OCI-LY7 (cell line): Measurements from ENCODE around the gene SOX4. TPM values are rescaled to one million over a fixed set of nuclear protein-coding genes. Genes with fewer than 3 reads are reported as not detected.

ENCODE experiments used
- BruUV-seq: library from RNA; stranded (reverse); fragments of 400-500 nt; replicated peaks from 2 replicates; lab custom pipeline; 2021; lab: Mats Ljungman, UMichigan
- CTCF ChIA-PET: fragments of 300-600 bp; sonication (Branson Sonifier 250); formaldehyde crosslinking; loops from one replicate; lab custom pipeline; 2022; ENCODE audit warnings: antibody characterized with exemption; ENCODE audit not compliant: unreplicated experiment; lab: Charles Lee
- POLR2A ChIA-PET: fragments of 300-600 bp; sonication (Branson Sonifier 250); formaldehyde crosslinking; loops from one replicate; lab custom pipeline; 2022; ENCODE audit warnings: antibody characterized with exemption; lab: Charles Lee
- DNase-seq: peaks from one replicate; pipeline ENCODE4 v3.0.0-alpha.2; 2015; ENCODE audit warnings: low spot score
- H2AFZ ChIP-seq: fragments of 200-600 bp; sonication (generic), shearing (Covaris generic); 2 replicates; pipeline ENCODE4 v1.6.1; 2014; ENCODE audit warnings: mild to moderate bottlenecking, antibody characterized with exemption, low read length, moderate library complexity
- H3K27ac ChIP-seq: fragments of 200-600 bp; sonication (generic); 2 replicates; pipeline ENCODE4 v1.5.1; 2014; ENCODE audit warnings: mixed run types, low read depth, mild to moderate bottlenecking, moderate library complexity, low read length, inconsistent platforms; ENCODE audit not compliant: poor library complexity, severe bottlenecking
- H3K36me3 ChIP-seq: fragments of 200-600 bp; sonication (generic); 2 replicates; pipeline ENCODE4 v1.6.1; 2014; ENCODE audit warnings: mild to moderate bottlenecking, antibody characterized with exemption, low read length, moderate library complexity, mixed read lengths; ENCODE audit not compliant: insufficient read depth
- H3K4me1 ChIP-seq: fragments of 200-600 bp; sonication (generic); 2 replicates; pipeline ENCODE4 v1.5.1; 2014; ENCODE audit warnings: mild to moderate bottlenecking, low read length; ENCODE audit not compliant: insufficient read depth, poor library complexity, severe bottlenecking
- H3K4me2 ChIP-seq: fragments of 200-600 bp; sonication (generic); 2 replicates; pipeline ENCODE4 v1.6.1; 2014; ENCODE audit warnings: mild to moderate bottlenecking, low read length
- H3K4me3 ChIP-seq: fragments of 200-600 bp; sonication (generic); 2 replicates; pipeline ENCODE4 v1.5.1; 2014; ENCODE audit warnings: mild to moderate bottlenecking, low read depth, low read length; ENCODE audit not compliant: poor library complexity, severe bottlenecking
- H3K79me2 ChIP-seq: fragments of 200-600 bp; sonication (generic); 2 replicates; pipeline ENCODE4 v1.6.1; 2016; ENCODE audit warnings: low read depth, mild to moderate bottlenecking, low read length, moderate library complexity, mixed read lengths; ENCODE audit not compliant: insufficient read depth
- H3K9me2 ChIP-seq: fragments of 200-600 bp; sonication (generic); 2 replicates; pipeline ENCODE4 v1.6.1; 2016; ENCODE audit warnings: mild to moderate bottlenecking, low read length, mixed read lengths; ENCODE audit not compliant: insufficient read depth
- H3K9me3 ChIP-seq: fragments of 200-600 bp; sonication (generic); 2 replicates; pipeline ENCODE4 v1.6.1; 2014; ENCODE audit warnings: mild to moderate bottlenecking, mixed run types, low read length, mixed read lengths
- H4K20me1 ChIP-seq: fragments of 200-600 bp; sonication (generic); 2 replicates; pipeline ENCODE4 v1.6.1; 2014; ENCODE audit warnings: mild to moderate bottlenecking, antibody characterized with exemption, low read length, moderate library complexity, mixed read lengths; ENCODE audit not compliant: insufficient read depth
- EZH2phosphoT487 ChIP-seq: fragments of 200-600 bp; sonication (generic); IDR thresholded peaks from 2 replicates; pipeline ENCODE4 v1.6.1; 2018; ENCODE audit warnings: low read depth, borderline replicate concordance, mild to moderate bottlenecking, mixed run types, antibody characterized with exemption, low read length, moderate library complexity, mixed read lengths
- intact Hi-C: fragments of 100-400 bp; cut with micrococcal nuclease; formaldehyde crosslinking; loops from one replicate; pipeline ENCODE4 v1.10.0; 2022; ENCODE audit not compliant: unreplicated experiment
- total RNA-seq, 2 experiments: library from RNA; depleted of rRNA in 1 of 2; stranded (reverse); fragments of >200 nt in 1 of 2; shearing (Covaris generic) in 1 of 2; gene quantifications; 2 replicates each; pipeline ENCODE4 v1.2.3, GENCODE V29; 2014 to 2022
- TF ChIP-seq, protein P1 (sequence below): fragments of 200-600 bp; sonication (generic); conservative IDR thresholded peaks from 2 replicates; pipeline ENCODE4 v1.5.1; 2014; ENCODE audit warnings: mild to moderate bottlenecking, antibody characterized with exemption, low read length, moderate library complexity, mixed read lengths

Gene SOX4
- total RNA-seq, 2 experiments from 2014 or later, result 55.2 to 58.1 TPM

DNA sequence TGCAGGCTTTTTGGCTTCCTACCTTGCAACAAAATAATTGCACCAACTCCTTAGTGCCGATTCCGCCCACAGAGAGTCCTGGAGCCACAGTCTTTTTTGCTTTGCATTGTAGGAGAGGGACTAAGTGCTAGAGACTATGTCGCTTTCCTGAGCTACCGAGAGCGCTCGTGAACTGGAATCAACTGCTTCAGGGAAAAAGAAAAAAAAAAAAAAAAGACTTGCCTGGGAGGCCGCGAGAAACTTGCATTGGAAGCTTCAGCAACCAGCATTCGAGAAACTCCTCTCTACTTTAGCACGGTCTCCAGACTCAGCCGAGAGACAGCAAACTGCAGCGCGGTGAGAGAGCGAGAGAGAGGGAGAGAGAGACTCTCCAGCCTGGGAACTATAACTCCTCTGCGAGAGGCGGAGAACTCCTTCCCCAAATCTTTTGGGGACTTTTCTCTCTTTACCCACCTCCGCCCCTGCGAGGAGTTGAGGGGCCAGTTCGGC is 420 bp downstream of the SOX4 start:
- Histone ChIP-seq H4K20me1 (peaks cover 14% of the 10 kb centered on the region; the same call in 1 of the 2 replicates), H3K4me2 (peak overlapping the region; percentile 71), H3K27ac (peak overlapping the region; percentile 67), H3K4me1 (peaks cover 34% of the 10 kb centered on the region), H3K9me3 (no peaks in the 10 kb centered on the region), H3K79me2 (peaks cover 52% of the 10 kb centered on the region), H3K4me3 (peak overlapping the region; percentile 94), H3K9me2 (no peaks in the 10 kb centered on the region), H3K36me3 (peaks cover 38% of the 10 kb centered on the region), H2AFZ (peak overlapping the region; percentile 20; the same call in 1 of the 2 replicates)
- intact Hi-C loops, result loop anchor here (1.0 to 5.0 kb wide), 2 partner anchors 10 to 1192 kb away; partner anchors contain the start of gene E2F3
- POLR2A ChIA-PET, result interaction anchor here (0.6 to 3.3 kb wide), 27 partner anchors 8 to 1995 kb away, joined by 3 to 41 read pairs (median 3); partner anchors contain the start of gene CDKAL1
- DNase-seq, result peak; percentile 55
- TF ChIP-seq EZH2phosphoT487, result no peak
- TF ChIP-seq, protein P1, sequence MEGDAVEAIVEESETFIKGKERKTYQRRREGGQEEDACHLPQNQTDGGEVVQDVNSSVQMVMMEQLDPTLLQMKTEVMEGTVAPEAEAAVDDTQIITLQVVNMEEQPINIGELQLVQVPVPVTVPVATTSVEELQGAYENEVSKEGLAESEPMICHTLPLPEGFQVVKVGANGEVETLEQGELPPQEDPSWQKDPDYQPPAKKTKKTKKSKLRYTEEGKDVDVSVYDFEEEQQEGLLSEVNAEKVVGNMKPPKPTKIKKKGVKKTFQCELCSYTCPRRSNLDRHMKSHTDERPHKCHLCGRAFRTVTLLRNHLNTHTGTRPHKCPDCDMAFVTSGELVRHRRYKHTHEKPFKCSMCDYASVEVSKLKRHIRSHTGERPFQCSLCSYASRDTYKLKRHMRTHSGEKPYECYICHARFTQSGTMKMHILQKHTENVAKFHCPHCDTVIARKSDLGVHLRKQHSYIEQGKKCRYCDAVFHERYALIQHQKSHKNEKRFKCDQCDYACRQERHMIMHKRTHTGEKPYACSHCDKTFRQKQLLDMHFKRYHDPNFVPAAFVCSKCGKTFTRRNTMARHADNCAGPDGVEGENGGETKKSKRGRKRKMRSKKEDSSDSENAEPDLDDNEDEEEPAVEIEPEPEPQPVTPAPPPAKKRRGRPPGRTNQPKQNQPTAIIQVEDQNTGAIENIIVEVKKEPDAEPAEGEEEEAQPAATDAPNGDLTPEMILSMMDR, result no peak
- TSS peak; percentile 85 for BruUV-seq
- CTCF ChIA-PET, result interaction anchor here (0.6 to 1.3 kb wide), 3 partner anchors 20 to 1191 kb away, joined by 3 read pairs; no protein-coding TSS in a partner anchor

DNA sequence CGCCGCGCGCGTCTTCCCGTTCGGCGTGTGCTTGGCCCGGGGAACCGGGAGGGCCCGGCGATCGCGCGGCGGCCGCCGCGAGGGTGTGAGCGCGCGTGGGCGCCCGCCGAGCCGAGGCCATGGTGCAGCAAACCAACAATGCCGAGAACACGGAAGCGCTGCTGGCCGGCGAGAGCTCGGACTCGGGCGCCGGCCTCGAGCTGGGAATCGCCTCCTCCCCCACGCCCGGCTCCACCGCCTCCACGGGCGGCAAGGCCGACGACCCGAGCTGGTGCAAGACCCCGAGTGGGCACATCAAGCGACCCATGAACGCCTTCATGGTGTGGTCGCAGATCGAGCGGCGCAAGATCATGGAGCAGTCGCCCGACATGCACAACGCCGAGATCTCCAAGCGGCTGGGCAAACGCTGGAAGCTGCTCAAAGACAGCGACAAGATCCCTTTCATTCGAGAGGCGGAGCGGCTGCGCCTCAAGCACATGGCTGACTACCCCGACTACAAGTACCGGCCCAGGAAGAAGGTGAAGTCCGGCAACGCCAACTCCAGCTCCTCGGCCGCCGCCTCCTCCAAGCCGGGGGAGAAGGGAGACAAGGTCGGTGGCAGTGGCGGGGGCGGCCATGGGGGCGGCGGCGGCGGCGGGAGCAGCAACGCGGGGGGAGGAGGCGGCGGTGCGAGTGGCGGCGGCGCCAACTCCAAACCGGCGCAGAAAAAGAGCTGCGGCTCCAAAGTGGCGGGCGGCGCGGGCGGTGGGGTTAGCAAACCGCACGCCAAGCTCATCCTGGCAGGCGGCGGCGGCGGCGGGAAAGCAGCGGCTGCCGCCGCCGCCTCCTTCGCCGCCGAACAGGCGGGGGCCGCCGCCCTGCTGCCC is 1.1 kb downstream of the SOX4 start:
- H3K4me2 ChIP-seq, result peak overlapping the region; percentile 71
- H2AFZ ChIP-seq, result peak overlapping the region; percentile 20; the same call in 1 of the 2 replicates
- H3K9me3 ChIP-seq, result no peaks in the 10 kb centered on the region
- H3K36me3 ChIP-seq, result peaks cover 45% of the 10 kb centered on the region
- intact Hi-C loops, result loop anchor here (1.0 to 5.0 kb wide), 2 partner anchors 10 to 1192 kb away; partner anchors contain the start of gene E2F3
- H4K20me1 ChIP-seq, result peaks cover 16% of the 10 kb centered on the region; the same call in 1 of the 2 replicates
- peaks cover 59% of the 10 kb centered on the region for H3K79me2 ChIP-seq
- no TSS peak for BruUV-seq
- H3K4me1 ChIP-seq, result peaks cover 37% of the 10 kb centered on the region
- DNase-seq, result peak; percentile 64
- H3K4me3 ChIP-seq, result peak overlapping the region; percentile 94
- ChIA-PET POLR2A (interaction anchor here (0.6 to 3.3 kb wide), 14 partner anchors 10 to 1996 kb away, joined by 3 to 41 read pairs (median 4); partner anchors contain the start of gene CDKAL1), CTCF (interaction anchor here (0.6 kb wide), 1 partner anchor 380 kb away, joined by 3 read pairs; no protein-coding TSS in a partner anchor)
- TF ChIP-seq, protein P1, result no peak
- TF ChIP-seq EZH2phosphoT487, result no peak
- H3K27ac ChIP-seq, result peak overlapping the region; percentile 67
- no peaks in the 10 kb centered on the region for H3K9me2 ChIP-seq
